Brain microvascular endothelial cell (primary cell): ENCODE results near the gene RAVER2.

Source experiments
- DNase-seq: peaks from one replicate; pipeline ENCODE4 v3.0.0-alpha.2; 2020
- H3K27ac ChIP-seq: fragments of 250-450 bp; sonication (Bioruptor Pico); 2 replicates; pipeline ENCODE4 v1.5.1; 2020; ENCODE audit warnings: mild to moderate bottlenecking, moderate library complexity
- H3K27me3 ChIP-seq: fragments of 250-450 bp; sonication (Bioruptor Pico); replicated peaks from 2 replicates; pipeline ENCODE4 v1.5.1; 2020; ENCODE audit warnings: mild to moderate bottlenecking
- H3K36me3 ChIP-seq: fragments of 250-450 bp; sonication (Bioruptor Pico); replicated peaks from 2 replicates; pipeline ENCODE4 v1.5.1; 2020; ENCODE audit warnings: mild to moderate bottlenecking
- H3K4me3 ChIP-seq: 2 replicates; pipeline ENCODE4 v1.5.1; 2011; ENCODE audit warnings: low read depth, mild to moderate bottlenecking, control low read depth, low read length, moderate library complexity
- in situ Hi-C: cut with HindIII; loops from 2 replicates; pipeline ENCODE4 v1.10.0; 2017; ENCODE audit warnings: low sequenced_read_pairs, low pct_ligation_motif_present
- TF ChIP-seq, protein P1 (sequence below): IDR thresholded peaks from 2 replicates; pipeline ENCODE4 v1.5.1; 2011; ENCODE audit warnings: low read depth, mild to moderate bottlenecking, moderate library complexity, low read length, control low read depth, inconsistent platforms; ENCODE audit errors: missing control alignments

RAVER2 gene

DNA sequence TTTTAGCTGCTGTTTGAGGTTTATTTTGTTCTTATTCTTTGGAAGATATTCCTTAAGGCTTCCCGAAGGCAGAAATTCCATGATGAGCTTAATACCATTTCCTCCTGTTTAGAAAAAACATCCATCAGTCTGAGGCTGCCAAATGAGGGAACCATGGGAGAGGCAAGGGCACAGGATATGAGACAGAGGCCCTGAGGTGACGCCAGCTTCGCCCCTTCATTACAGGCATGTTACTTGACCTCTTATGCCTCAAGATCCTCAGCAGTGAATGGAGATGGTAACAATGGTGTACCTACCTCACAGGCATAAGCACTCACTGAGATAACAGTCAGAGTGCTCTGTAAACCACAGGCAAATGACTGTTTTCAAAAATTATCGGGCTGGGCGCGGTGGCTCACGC is 93.6 kb downstream of the RAVER2 start:
- TF ChIP-seq, protein P1, sequence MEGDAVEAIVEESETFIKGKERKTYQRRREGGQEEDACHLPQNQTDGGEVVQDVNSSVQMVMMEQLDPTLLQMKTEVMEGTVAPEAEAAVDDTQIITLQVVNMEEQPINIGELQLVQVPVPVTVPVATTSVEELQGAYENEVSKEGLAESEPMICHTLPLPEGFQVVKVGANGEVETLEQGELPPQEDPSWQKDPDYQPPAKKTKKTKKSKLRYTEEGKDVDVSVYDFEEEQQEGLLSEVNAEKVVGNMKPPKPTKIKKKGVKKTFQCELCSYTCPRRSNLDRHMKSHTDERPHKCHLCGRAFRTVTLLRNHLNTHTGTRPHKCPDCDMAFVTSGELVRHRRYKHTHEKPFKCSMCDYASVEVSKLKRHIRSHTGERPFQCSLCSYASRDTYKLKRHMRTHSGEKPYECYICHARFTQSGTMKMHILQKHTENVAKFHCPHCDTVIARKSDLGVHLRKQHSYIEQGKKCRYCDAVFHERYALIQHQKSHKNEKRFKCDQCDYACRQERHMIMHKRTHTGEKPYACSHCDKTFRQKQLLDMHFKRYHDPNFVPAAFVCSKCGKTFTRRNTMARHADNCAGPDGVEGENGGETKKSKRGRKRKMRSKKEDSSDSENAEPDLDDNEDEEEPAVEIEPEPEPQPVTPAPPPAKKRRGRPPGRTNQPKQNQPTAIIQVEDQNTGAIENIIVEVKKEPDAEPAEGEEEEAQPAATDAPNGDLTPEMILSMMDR, result no peak
- in situ Hi-C loops, result no loop called here
- DNase-seq, result no peak
- Histone ChIP-seq H3K4me3 (no peak overlapping the region), H3K36me3 (peaks cover 70% of the 10 kb centered on the region), H3K27me3 (no peaks in the 10 kb centered on the region), H3K27ac (no peak overlapping the region)

- DNase-seq, result no peak
- TF ChIP-seq, protein P1, result no peak
- Histone ChIP-seq H3K4me3 (no peak overlapping the region), H3K27ac (no peak overlapping the region), H3K27me3 (no peaks in the 10 kb centered on the region), H3K36me3 (peaks cover 69% of the 10 kb centered on the region)
- in situ Hi-C loops, result no loop called here
These were observed 94.4 kb downstream of the RAVER2 start for GRCh38 chr1:64839261-64839660.

DNA sequence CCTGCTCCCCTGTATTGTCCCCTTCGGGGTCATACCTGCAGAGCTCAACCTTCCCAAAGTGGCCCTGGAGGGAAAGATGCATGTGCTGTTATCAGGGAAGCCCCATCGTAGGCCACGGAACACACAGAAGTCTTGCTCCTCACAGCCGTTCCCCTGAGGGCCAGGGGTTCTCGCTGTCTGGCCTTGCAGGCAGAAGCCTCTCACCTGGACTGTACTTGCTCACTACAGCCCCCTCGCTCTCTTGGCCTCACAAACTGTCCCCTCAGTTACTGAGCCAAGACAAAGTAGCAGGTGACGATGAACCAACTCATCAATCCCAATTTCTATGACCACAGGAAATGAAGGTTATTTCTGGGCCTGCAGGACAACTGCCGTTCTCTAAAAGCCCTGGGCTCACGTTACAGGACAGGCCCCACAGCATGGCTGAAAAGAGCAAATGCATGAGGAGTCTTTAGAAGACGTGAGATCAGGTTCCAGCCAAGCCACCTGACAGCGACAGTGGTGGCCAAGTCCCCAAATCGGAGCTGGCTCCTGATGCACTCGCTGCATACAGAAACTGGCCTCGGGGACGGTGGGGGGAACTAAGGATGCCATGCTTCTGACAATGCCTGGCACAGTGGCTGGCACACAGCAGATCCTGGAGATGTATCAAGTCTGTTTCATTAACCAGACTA is 95.0 kb downstream of the RAVER2 start:
- H3K27ac ChIP-seq, result no peak overlapping the region
- peaks cover 73% of the 10 kb centered on the region for H3K36me3 ChIP-seq
- no peak overlapping the region for H3K4me3 ChIP-seq
- H3K27me3 ChIP-seq, result no peaks in the 10 kb centered on the region
- TF ChIP-seq, protein P1, result no peak
- in situ Hi-C loops, result no loop called here
- no peak for DNase-seq

DNA sequence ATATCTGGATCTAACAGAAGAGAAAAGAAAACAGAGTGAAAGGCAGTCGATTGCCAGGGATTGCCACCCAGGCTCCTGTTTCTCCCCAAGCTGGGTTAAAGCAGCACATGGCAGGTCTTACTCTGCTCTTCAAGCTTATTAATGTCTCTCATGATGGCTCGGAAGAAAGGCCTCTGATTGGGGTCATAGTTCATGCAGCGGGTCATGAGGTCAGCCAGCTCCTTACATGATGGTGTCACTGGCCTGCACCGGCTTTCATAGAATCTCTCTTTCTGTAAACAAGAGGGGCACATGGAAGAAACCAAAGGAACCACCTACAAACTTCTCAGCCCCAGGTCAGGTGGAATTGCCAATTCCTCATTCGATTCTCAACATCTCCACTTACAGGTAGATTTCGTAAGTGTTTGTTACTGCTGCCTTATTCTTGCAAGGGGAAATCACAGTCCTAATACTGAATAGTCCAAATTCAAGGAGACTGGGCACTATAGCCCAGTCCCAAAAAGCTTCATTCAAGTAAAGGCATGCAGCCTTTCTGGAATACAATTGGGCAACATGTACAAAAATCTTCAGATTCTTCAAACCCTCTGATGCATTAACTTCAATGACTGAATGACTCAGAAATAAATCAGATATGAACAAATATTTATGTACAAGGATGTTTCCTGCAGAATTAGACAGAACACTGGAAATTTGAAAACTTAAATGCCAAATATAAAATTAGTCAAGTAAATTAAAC is 96.6 kb downstream of the RAVER2 start:
- TF ChIP-seq, protein P1, result no peak
- Histone ChIP-seq H3K27ac (no peak overlapping the region), H3K27me3 (no peaks in the 10 kb centered on the region), H3K36me3 (peaks cover 79% of the 10 kb centered on the region), H3K4me3 (no peak overlapping the region)
- DNase-seq, result no peak
- in situ Hi-C loops, result no loop called here

DNA sequence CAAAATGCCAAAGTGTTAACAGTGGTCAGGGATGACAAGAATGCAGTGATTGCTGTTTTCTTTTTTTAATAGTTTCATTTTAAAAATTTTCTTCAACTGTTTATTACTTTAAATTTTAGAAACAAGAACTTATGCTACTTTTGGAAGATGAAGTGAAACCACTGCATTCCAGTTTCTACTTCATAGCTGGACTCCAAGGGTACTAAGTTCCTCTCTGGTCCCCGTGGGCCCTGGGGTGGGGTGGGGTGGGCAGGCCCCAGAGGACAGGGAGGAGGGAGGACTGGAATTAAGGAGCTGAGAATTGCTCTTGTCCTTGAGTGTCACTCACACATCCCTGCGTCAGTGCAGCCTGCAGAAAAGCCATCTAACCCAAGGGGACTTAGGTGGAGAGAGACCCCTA is 97.3 kb downstream of the RAVER2 start:
- TF ChIP-seq, protein P1, result no peak
- DNase-seq, result no peak
- Histone ChIP-seq H3K36me3 (peaks cover 77% of the 10 kb centered on the region), H3K27me3 (no peaks in the 10 kb centered on the region), H3K27ac (no peak overlapping the region), H3K4me3 (no peak overlapping the region)
- in situ Hi-C loops, result no loop called here

DNA sequence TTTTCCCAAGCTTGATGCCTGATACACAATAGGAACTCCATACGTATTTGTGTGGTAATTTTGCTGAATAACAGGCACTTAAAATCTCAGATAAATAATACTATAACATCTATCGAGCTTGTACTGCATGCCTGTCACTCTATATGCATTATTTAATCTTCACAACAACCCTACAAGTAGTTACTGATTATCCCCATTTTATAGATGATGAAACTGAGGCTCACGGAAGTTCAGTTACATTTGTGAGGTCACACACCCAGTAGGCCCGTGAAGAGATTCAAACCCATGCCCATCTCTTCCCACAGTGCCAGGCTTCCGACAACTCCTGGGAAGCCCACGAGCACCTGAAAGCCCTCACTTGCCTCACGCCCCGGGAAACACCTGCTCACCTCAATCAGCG is 98.8 kb downstream of the RAVER2 start:
- no peak for DNase-seq
- Histone ChIP-seq H3K27me3 (no peaks in the 10 kb centered on the region), H3K4me3 (no peak overlapping the region), H3K36me3 (peaks cover 79% of the 10 kb centered on the region), H3K27ac (no peak overlapping the region)
- in situ Hi-C loops, result no loop called here
- TF ChIP-seq, protein P1, result no peak
